CD14-positive monocyte (primary cell): ENCODE measurements around the gene EEF1A1. TPM values are rescaled to one million over a fixed set of nuclear protein-coding genes. Genes with fewer than 3 reads are reported as not detected.

Experiments
- DNase-seq, 3 donors: peaks; one replicate each; pipeline ENCODE4 v3.0.0-alpha.2; 2011 to 2022
- H2AFZ ChIP-seq: 2 replicates; pipeline ENCODE4 v1.6.0; 2012; ENCODE audit warnings: mild to moderate bottlenecking, low read depth, low read length, inconsistent platforms; ENCODE audit not compliant: insufficient read depth, poor library complexity, severe bottlenecking
- H3K27ac ChIP-seq, 2 donors: 1 replicate in 1 of 2; 2 replicates in 1 of 2; pipeline ENCODE4 v1.5.1; 2012 to 2013; ENCODE audit warnings: low read length in 2 of 2, control low read depth in 1 of 2, inconsistent platforms in 1 of 2, low read depth in 1 of 2, mild to moderate bottlenecking in 1 of 2
- H3K27me3 ChIP-seq, 2 donors: one replicate each; pipeline versions ENCODE4 v1.6.0 to v1.6.1; 2011 to 2013; ENCODE audit warnings: low read length in 2 of 2; ENCODE audit not compliant: control insufficient read depth in 2 of 2, insufficient read depth in 2 of 2
- H3K36me3 ChIP-seq, 2 donors: replicated peaks in 1 of 2; 1 replicate in 1 of 2; 2 replicates in 1 of 2; pipeline versions ENCODE4 v1.5.1 to v1.6.1; 2012 to 2013; ENCODE audit warnings: low read length in 2 of 2, control low read depth in 1 of 2, inconsistent platforms in 1 of 2, mild to moderate bottlenecking in 1 of 2; ENCODE audit not compliant: insufficient read depth in 2 of 2, control insufficient read depth in 1 of 2
- H3K4me1 ChIP-seq, 2 donors: 1 replicate in 1 of 2; 2 replicates in 1 of 2; pipeline versions ENCODE4 v1.5.1 to v1.6.1; 2012 to 2013; ENCODE audit warnings: low read length in 2 of 2, control low read depth in 1 of 2, inconsistent platforms in 1 of 2, mild to moderate bottlenecking in 1 of 2, moderate library complexity in 1 of 2; ENCODE audit not compliant: insufficient read depth in 2 of 2, control insufficient read depth in 1 of 2
- H3K4me2 ChIP-seq: replicated peaks from 2 replicates; pipeline ENCODE3; 2012; ENCODE audit warnings: low read length, moderate library complexity, mild to moderate bottlenecking; ENCODE audit not compliant: poor library complexity, severe bottlenecking; ENCODE audit errors: extremely low read depth
- H3K4me3 ChIP-seq, 3 experiments: fragments of 200-600 bp in 1 of 3; sonication (generic) in 1 of 3; replicated peaks in 1 of 3; 1 replicate in 2 of 3; 2 replicates in 1 of 3; pipeline ENCODE4 v1.5.1; 2011 to 2013; ENCODE audit warnings: low read length in 3 of 3, mild to moderate bottlenecking in 3 of 3, control low read depth in 2 of 3, low read depth in 2 of 3, inconsistent platforms in 1 of 3, moderate library complexity in 1 of 3
- H3K79me2 ChIP-seq: 2 replicates; pipeline ENCODE4 v1.6.0; 2012; ENCODE audit warnings: mild to moderate bottlenecking, control low read depth, inconsistent platforms, low read length, moderate library complexity; ENCODE audit not compliant: insufficient read depth
- H3K9ac ChIP-seq: 2 replicates; pipeline ENCODE4 v1.6.0; 2017; ENCODE audit warnings: low read length, mild to moderate bottlenecking; ENCODE audit not compliant: insufficient read depth, poor library complexity, severe bottlenecking
- H3K9me3 ChIP-seq, 2 donors: replicated peaks in 1 of 2; 1 replicate in 1 of 2; 2 replicates in 1 of 2; pipeline versions ENCODE4 v1.5.1 to v1.6.1; 2012 to 2013; ENCODE audit warnings: low read length in 2 of 2, control low read depth in 1 of 2; ENCODE audit not compliant: control insufficient read depth in 1 of 2, insufficient read depth in 1 of 2
- H4K20me1 ChIP-seq: 2 replicates; pipeline ENCODE4 v1.6.0; 2012; ENCODE audit warnings: mild to moderate bottlenecking, low read length, control low read depth, moderate library complexity; ENCODE audit not compliant: insufficient read depth
- H3K27ac Mint-ChIP-seq, 7 donors: one replicate each; pipeline ENCODE4 v1.8.0; 2020; ENCODE audit warnings: mild to moderate bottlenecking in 7 of 7, mixed read lengths in 7 of 7, moderate library complexity in 6 of 7, inconsistent platforms in 2 of 7
- H3K27me3 Mint-ChIP-seq, 3 donors: one replicate each; pipeline ENCODE4 v1.8.0; 2021 to 2022; ENCODE audit warnings: low read depth in 3 of 3, mild to moderate bottlenecking in 3 of 3, mixed read lengths in 3 of 3, moderate library complexity in 3 of 3, inconsistent platforms in 1 of 3
- H3K36me3 Mint-ChIP-seq, 2 donors: one replicate each; pipeline ENCODE4 v1.8.0; 2020; ENCODE audit warnings: mixed read lengths in 2 of 2, inconsistent platforms in 1 of 2, mild to moderate bottlenecking in 1 of 2
- H3K4me1 Mint-ChIP-seq: one replicate; pipeline ENCODE4 v1.8.0; 2020; ENCODE audit warnings: mild to moderate bottlenecking, mixed read lengths
- H3K4me3 Mint-ChIP-seq, 2 donors: one replicate each; pipeline ENCODE4 v1.8.0; 2020; ENCODE audit warnings: mild to moderate bottlenecking in 2 of 2, mixed read lengths in 2 of 2, moderate library complexity in 1 of 2
- H3K9me3 Mint-ChIP-seq, 7 donors: one replicate each; pipeline ENCODE4 v1.8.0; 2020 to 2022; ENCODE audit warnings: mixed read lengths in 7 of 7, mild to moderate bottlenecking in 6 of 7, moderate library complexity in 6 of 7, inconsistent platforms in 2 of 7
- CTCF ChIP-seq: fragments of 200-600 bp; IDR thresholded peaks from one replicate; pipeline ENCODE4 v1.8.0; 2022; ENCODE audit warnings: antibody characterized with exemption, mild to moderate bottlenecking
- WGBS: methylation state at CpG from one replicate; pipeline ENCODE4 v1.1.5; 2013; ENCODE audit warnings: missing lambda C conversion rate; ENCODE audit not compliant: insufficient coverage; 5-methylcytosine and 5-hydroxymethylcytosine counted together
- intact Hi-C, 2 donors: fragments of 100-400 bp; cut with micrococcal nuclease; formaldehyde crosslinking; loops; one replicate each; pipeline versions ENCODE4 v1.15.0 to v1.15.1; 2023
- polyA plus RNA-seq, 3 donors: library from polyadenylated mRNA; depleted of rRNA in 1 of 3; unstranded in 2 of 3; stranded (reverse) in 1 of 3; fragments of 300-500 nt in 2 of 3; fragments of >200 nt in 1 of 3; fragmentation: Illumina TruSeq in 2 of 3; gene quantifications; 1 replicate in 2 of 3; 2 replicates in 1 of 3; pipeline ENCODE4 v1.2.3, GENCODE V29; 2012 to 2021

The EEF1A1 gene
- polyA plus RNA-seq, 3 donors: 5,292 to 7,368 (median 5,586) TPM

- no peak overlapping the region for H3K4me2 ChIP-seq
- H3K36me3 ChIP-seq: peaks cover 80 to 93% of the 10 kb centered on the region in 2 donors
- no peak for TF ChIP-seq CTCF
- Mint-ChIP-seq H3K36me3 (peaks cover 45 to 87% of the 10 kb centered on the region in 2 donors), H3K27ac (peak overlapping the region in 1 of 7 donors; percentile 50), H3K4me1 (peaks cover 6% of the 10 kb centered on the region), H3K9me3 (no peaks in the 10 kb centered on the region), H3K27me3 (no peaks in the 10 kb centered on the region), H3K4me3 (no peak overlapping the region)
- intact Hi-C loops: no loop called here
- no CpG with 5 or more reads among the region's 4 CpGs for WGBS
- peaks cover 57% of the 10 kb centered on the region for H3K79me2 ChIP-seq
- no peaks in the 10 kb centered on the region for H4K20me1 ChIP-seq
- DNase-seq: no peak
- no peak overlapping the region for H3K27ac ChIP-seq
- H3K9ac ChIP-seq: no peak overlapping the region
- no peak overlapping the region for H3K4me3 ChIP-seq
- H3K4me1 ChIP-seq: peaks cover 2 to 11% of the 10 kb centered on the region in 2 donors
- no peaks in the 10 kb centered on the region for H3K27me3 ChIP-seq
- H3K9me3 ChIP-seq: no peaks in the 10 kb centered on the region
- no peak overlapping the region for H2AFZ ChIP-seq
Measured at GRCh38 chr6:73477407-73477806, 43.4 kb downstream of the EEF1A1 start.

DNA sequence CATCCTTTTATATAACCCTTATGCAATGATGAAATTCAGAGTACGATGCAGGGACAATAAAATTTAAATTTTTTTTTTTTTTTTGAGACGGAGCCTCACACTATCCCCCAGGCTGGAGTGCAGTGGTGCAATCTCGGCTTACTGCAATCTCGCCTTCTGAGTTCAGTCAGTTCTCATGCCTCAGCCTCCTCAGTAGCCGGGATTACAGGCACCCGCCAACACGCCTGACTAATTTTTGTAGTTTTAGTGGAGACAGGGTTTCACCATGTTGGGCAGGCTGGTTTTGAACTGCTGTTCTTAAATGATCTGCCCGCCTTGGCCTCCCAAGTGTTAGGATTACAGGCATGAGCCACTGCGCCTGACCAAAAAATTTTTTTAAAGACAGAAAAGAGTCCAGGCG lies 44.1 kb downstream of the EEF1A1 start:
- Histone ChIP-seq H3K4me2 (no peak overlapping the region), H3K4me1 (peaks cover 3 to 18% of the 10 kb centered on the region in 2 donors), H3K79me2 (peaks cover 62% of the 10 kb centered on the region), H3K27me3 (no peaks in the 10 kb centered on the region), H3K9me3 (no peaks in the 10 kb centered on the region), H3K27ac (no peak overlapping the region), H4K20me1 (no peaks in the 10 kb centered on the region), H2AFZ (no peak overlapping the region), H3K9ac (no peak overlapping the region), H3K36me3 (peaks cover 73 to 87% of the 10 kb centered on the region in 2 donors), H3K4me3 (no peak overlapping the region)
- 100% methylated on average over 6 of the region's 10 CpGs for WGBS
- no peak for TF ChIP-seq CTCF
- DNase-seq: no peak
- peaks cover 38 to 80% of the 10 kb centered on the region in 2 donors for H3K36me3 Mint-ChIP-seq
- intact Hi-C loops: no loop called here
- peaks cover 13% of the 10 kb centered on the region for H3K4me1 Mint-ChIP-seq
- H3K27me3 Mint-ChIP-seq: no peaks in the 10 kb centered on the region
- H3K9me3 Mint-ChIP-seq: no peaks in the 10 kb centered on the region
- H3K4me3 Mint-ChIP-seq: no peak overlapping the region
- no peak overlapping the region for H3K27ac Mint-ChIP-seq
